ENCODE measurements around the gene ZFHX3. TPM values are rescaled to one million over a fixed set of nuclear protein-coding genes. Genes with fewer than 3 reads are reported as not detected.

ZFHX3 gene
- total and polyA plus RNA-seq, 2 donors (not counting 1 experiment from before 2014, with no cell fraction given): 4.7 to 7.3 TPM

DNA sequence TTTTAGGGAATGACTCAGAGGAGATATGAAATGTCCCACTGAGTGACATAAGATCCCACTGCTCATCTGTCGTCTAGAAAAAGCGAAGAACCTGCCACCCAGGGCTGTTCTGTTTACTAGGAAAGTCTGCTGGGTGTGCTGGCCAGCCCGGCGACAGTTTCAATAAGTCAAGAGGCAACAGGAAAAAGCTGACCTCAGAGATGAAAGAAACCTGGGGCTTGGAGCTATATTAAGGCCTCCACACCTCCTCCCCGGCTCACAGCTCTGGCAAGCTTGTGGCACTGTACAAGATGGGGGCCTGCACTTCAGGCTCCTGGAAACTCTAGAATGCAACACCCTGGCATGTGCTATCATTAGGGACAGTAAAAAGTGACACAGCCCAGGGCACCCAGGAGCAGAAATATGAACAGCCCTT, 10.6 kb downstream of the ZFHX3 start:
- no peak overlapping the region for H3K9ac ChIP-seq (ENCODE audit: insufficient read depth, low read length)
- H3K4me2 ChIP-seq (ENCODE audit: extremely low read depth, insufficient read depth, low read length): no peak overlapping the region
- no peak for DNase-seq (ENCODE audit: low read depth in 2 of 2)
- H3K27me3 ChIP-seq (ENCODE audit: control insufficient read depth, insufficient read depth, low read length): no peaks in the 10 kb centered on the region
- H3K79me2 ChIP-seq (ENCODE audit: control insufficient read depth, insufficient read depth, low read length): peaks cover 88% of the 10 kb centered on the region
- no peaks in the 10 kb centered on the region for H4K20me1 ChIP-seq (ENCODE audit: control insufficient read depth, extremely low read depth, insufficient read depth, low read length)
- TF ChIP-seq, protein P1, sequence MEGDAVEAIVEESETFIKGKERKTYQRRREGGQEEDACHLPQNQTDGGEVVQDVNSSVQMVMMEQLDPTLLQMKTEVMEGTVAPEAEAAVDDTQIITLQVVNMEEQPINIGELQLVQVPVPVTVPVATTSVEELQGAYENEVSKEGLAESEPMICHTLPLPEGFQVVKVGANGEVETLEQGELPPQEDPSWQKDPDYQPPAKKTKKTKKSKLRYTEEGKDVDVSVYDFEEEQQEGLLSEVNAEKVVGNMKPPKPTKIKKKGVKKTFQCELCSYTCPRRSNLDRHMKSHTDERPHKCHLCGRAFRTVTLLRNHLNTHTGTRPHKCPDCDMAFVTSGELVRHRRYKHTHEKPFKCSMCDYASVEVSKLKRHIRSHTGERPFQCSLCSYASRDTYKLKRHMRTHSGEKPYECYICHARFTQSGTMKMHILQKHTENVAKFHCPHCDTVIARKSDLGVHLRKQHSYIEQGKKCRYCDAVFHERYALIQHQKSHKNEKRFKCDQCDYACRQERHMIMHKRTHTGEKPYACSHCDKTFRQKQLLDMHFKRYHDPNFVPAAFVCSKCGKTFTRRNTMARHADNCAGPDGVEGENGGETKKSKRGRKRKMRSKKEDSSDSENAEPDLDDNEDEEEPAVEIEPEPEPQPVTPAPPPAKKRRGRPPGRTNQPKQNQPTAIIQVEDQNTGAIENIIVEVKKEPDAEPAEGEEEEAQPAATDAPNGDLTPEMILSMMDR (conservative IDR thresholded peaks at IDR 0.05 in 1 of 2, IDR thresholded peaks at IDR 0.05 in 1 of 2; ENCODE audit: low read depth in 1 of 2, low read length in 2 of 2): no peak
- TF ChIP-seq EZH2 (IDR thresholded peaks at IDR 0.05; ENCODE audit: low read length, missing control alignments): no peak
- no peaks in the 10 kb centered on the region for H3K36me3 ChIP-seq (ENCODE audit: control insufficient read depth, insufficient read depth, low read length)
- H3K9me3 ChIP-seq (ENCODE audit: control insufficient read depth, insufficient read depth, low read depth, low read length): no peaks in the 10 kb centered on the region
- H2AFZ ChIP-seq (ENCODE audit: low read length): no peak overlapping the region
- H3K27ac ChIP-seq (ENCODE audit: insufficient read depth, low read length): no peak overlapping the region
- peaks cover 16% of the 10 kb centered on the region for H3K4me1 ChIP-seq (ENCODE audit: control insufficient read depth, extremely low read depth, insufficient read depth, low read length)
- no peak overlapping the region for H3K4me3 ChIP-seq (replicated peaks in 1 of 4; ENCODE audit: control extremely low read depth in 1 of 4, insufficient read depth in 1 of 4, low read depth in 3 of 4, low read length in 4 of 4)

DNA sequence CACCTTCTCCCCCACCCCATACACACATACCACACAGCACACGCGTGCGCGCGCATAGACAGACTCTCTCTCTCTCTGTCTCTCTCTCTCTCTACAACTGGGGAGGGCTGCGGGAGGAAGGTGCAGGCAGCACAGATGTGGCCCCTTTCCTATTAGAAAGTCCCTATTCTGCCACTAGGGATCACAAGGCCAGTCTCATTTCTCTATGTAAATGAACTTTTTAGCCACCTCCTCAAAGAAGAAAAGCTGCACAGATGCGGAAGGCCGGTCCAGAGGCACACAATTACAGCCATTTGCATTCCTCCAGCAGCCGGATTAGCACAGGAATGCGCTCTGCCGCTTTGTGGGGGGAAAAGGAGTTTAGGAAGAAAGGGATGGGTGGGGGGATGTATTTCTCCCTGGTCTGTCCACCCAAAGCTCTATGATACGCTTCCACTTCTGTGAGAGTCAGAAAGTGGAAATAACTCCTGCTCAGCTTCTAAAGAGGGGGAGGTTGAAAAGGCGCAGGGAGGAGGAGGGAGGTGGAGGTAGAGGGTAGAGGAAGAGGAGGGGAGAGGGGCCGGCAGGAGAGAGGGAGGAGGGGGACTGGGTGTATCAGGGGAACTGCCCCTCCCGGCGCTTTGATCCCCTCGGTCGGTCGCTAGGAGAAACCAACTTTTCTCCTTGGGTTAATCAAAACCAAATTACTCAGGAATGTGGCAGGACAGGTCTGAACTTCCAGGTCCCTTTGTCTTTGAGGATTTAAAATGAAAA, 11.7 kb downstream of the ZFHX3 start:
- Histone ChIP-seq H3K4me2 (ENCODE audit: extremely low read depth, insufficient read depth, low read length) (no peak overlapping the region), H4K20me1 (ENCODE audit: control insufficient read depth, extremely low read depth, insufficient read depth, low read length) (no peaks in the 10 kb centered on the region), H3K9me3 (ENCODE audit: control insufficient read depth, insufficient read depth, low read depth, low read length) (no peaks in the 10 kb centered on the region), H3K79me2 (ENCODE audit: control insufficient read depth, insufficient read depth, low read length) (peaks cover 87% of the 10 kb centered on the region), H3K27me3 (ENCODE audit: control insufficient read depth, insufficient read depth, low read length) (no peaks in the 10 kb centered on the region), H2AFZ (ENCODE audit: low read length) (no peak overlapping the region), H3K27ac (ENCODE audit: insufficient read depth, low read length) (no peak overlapping the region), H3K4me1 (ENCODE audit: control insufficient read depth, extremely low read depth, insufficient read depth, low read length) (peaks cover 16% of the 10 kb centered on the region), H3K9ac (ENCODE audit: insufficient read depth, low read length) (no peak overlapping the region), H3K36me3 (ENCODE audit: control insufficient read depth, insufficient read depth, low read length) (no peaks in the 10 kb centered on the region), H3K4me3 (replicated peaks in 1 of 4; ENCODE audit: control extremely low read depth in 1 of 4, insufficient read depth in 1 of 4, low read depth in 3 of 4, low read length in 4 of 4) (no peak overlapping the region)
- no peak for DNase-seq (ENCODE audit: low read depth in 2 of 2)
- TF ChIP-seq, protein P1 (conservative IDR thresholded peaks at IDR 0.05 in 1 of 2, IDR thresholded peaks at IDR 0.05 in 1 of 2; ENCODE audit: low read depth in 1 of 2, low read length in 2 of 2): no peak
- no peak for TF ChIP-seq EZH2 (IDR thresholded peaks at IDR 0.05; ENCODE audit: low read length, missing control alignments)

DNA sequence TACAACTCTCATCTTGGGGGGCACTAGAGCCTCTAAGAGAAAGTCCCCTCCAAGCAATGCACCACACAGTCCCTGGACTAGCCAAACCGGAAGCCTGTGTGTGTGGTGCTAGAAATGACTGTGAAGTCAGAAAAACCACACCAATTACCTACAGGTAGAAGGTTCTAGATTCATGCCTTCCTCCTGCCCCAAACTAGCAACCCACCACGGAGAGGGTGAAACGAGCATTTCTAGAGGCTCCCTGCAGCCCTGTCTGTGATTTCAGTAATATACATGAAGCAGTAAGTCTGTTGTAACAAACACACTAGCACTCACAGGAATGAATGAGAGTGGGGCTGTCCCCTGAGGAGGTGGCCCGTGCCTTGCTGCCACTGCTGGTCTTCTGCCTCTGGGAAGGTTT, 13.6 kb downstream of the ZFHX3 start:
- Histone ChIP-seq H3K4me3 (replicated peaks in 1 of 4; ENCODE audit: control extremely low read depth in 1 of 4, insufficient read depth in 1 of 4, low read depth in 3 of 4, low read length in 4 of 4) (no peak overlapping the region), H3K4me1 (ENCODE audit: control insufficient read depth, extremely low read depth, insufficient read depth, low read length) (peaks cover 16% of the 10 kb centered on the region), H3K27ac (ENCODE audit: insufficient read depth, low read length) (no peak overlapping the region), H2AFZ (ENCODE audit: low read length) (no peak overlapping the region), H3K9me3 (ENCODE audit: control insufficient read depth, insufficient read depth, low read depth, low read length) (no peaks in the 10 kb centered on the region), H4K20me1 (ENCODE audit: control insufficient read depth, extremely low read depth, insufficient read depth, low read length) (no peaks in the 10 kb centered on the region), H3K27me3 (ENCODE audit: control insufficient read depth, insufficient read depth, low read length) (no peaks in the 10 kb centered on the region), H3K36me3 (ENCODE audit: control insufficient read depth, insufficient read depth, low read length) (no peaks in the 10 kb centered on the region), H3K4me2 (ENCODE audit: extremely low read depth, insufficient read depth, low read length) (no peak overlapping the region), H3K79me2 (ENCODE audit: control insufficient read depth, insufficient read depth, low read length) (peaks cover 86% of the 10 kb centered on the region), H3K9ac (ENCODE audit: insufficient read depth, low read length) (no peak overlapping the region)
- no peak for TF ChIP-seq EZH2 (IDR thresholded peaks at IDR 0.05; ENCODE audit: low read length, missing control alignments)
- TF ChIP-seq, protein P1 (conservative IDR thresholded peaks at IDR 0.05 in 1 of 2, IDR thresholded peaks at IDR 0.05 in 1 of 2; ENCODE audit: low read depth in 1 of 2, low read length in 2 of 2): no peak
- no peak for DNase-seq (ENCODE audit: low read depth in 2 of 2)

Data from fibroblast of lung (primary cell).